Endothelial cell (in vitro differentiated cells): ENCODE results near the gene KLHL24. TPM values are rescaled to one million over a fixed set of nuclear protein-coding genes. Genes with fewer than 3 reads are reported as not detected.
A peak's percentile ranks its signal among the peaks of the same experiment; 100 is the strongest.

Experiments
- DNase-seq: peaks from one replicate; pipeline ENCODE4 v3.0.0; 2021; ENCODE audit warnings: low spot score
- H3K27ac Mint-ChIP-seq: one replicate; pipeline ENCODE4 v1.8.0; 2021; ENCODE audit warnings: mixed read lengths, inconsistent platforms; ENCODE audit not compliant: unreplicated experiment
- H3K27me3 Mint-ChIP-seq: one replicate; pipeline ENCODE4 v1.8.0; 2021; ENCODE audit warnings: mild to moderate bottlenecking, moderate library complexity, mixed read lengths, inconsistent platforms; ENCODE audit not compliant: unreplicated experiment
- H3K36me3 Mint-ChIP-seq: one replicate; pipeline ENCODE4 v1.8.0; 2021; ENCODE audit warnings: mild to moderate bottlenecking, low read depth, mixed read lengths, inconsistent platforms; ENCODE audit not compliant: unreplicated experiment
- H3K4me1 Mint-ChIP-seq: one replicate; pipeline ENCODE4 v1.8.0; 2021; ENCODE audit warnings: mild to moderate bottlenecking, mixed read lengths, inconsistent platforms; ENCODE audit not compliant: unreplicated experiment
- H3K4me3 Mint-ChIP-seq: one replicate; pipeline ENCODE4 v1.8.0; 2021; ENCODE audit warnings: mild to moderate bottlenecking, mixed read lengths, inconsistent platforms; ENCODE audit not compliant: unreplicated experiment
- H3K9me3 Mint-ChIP-seq: one replicate; pipeline ENCODE4 v1.8.0; 2021; ENCODE audit warnings: mixed read lengths, inconsistent platforms; ENCODE audit not compliant: unreplicated experiment
- long read RNA-seq: library from polyadenylated mRNA; unstranded; transcript quantifications from one replicate; pipeline ENCODE4 v2.0.0, GENCODE V29; 2020; ENCODE audit not compliant: unreplicated experiment
- total RNA-seq: library from RNA; stranded (reverse); fragmentation: NEBNext Ultra II Directional; extraction: Animal tissue kit (Norgen Biotek cat#: 25700); gene quantifications from one replicate; pipeline ENCODE4 v1.2.1, GENCODE V29; 2021; ENCODE audit not compliant: unreplicated experiment
- TF ChIP-seq, protein P1 (sequence below): fragments of 200-600 bp; sonication (generic); IDR thresholded peaks from one replicate; pipeline ENCODE4 v1.5.0; 2021; ENCODE audit warnings: antibody characterized with exemption; ENCODE audit not compliant: unreplicated experiment

Gene KLHL24, protein sequence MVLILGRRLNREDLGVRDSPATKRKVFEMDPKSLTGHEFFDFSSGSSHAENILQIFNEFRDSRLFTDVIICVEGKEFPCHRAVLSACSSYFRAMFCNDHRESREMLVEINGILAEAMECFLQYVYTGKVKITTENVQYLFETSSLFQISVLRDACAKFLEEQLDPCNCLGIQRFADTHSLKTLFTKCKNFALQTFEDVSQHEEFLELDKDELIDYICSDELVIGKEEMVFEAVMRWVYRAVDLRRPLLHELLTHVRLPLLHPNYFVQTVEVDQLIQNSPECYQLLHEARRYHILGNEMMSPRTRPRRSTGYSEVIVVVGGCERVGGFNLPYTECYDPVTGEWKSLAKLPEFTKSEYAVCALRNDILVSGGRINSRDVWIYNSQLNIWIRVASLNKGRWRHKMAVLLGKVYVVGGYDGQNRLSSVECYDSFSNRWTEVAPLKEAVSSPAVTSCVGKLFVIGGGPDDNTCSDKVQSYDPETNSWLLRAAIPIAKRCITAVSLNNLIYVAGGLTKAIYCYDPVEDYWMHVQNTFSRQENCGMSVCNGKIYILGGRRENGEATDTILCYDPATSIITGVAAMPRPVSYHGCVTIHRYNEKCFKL
- total RNA-seq = 50.9 TPM
- long read RNA-seq, full-length matches to known transcripts = 2 of 7 reads
- long read RNA-seq, partial matches to known transcripts = 1 of 7 reads
- long read RNA-seq, other reads (novel, unspliced or antisense) = 4 of 7 reads

DNA sequence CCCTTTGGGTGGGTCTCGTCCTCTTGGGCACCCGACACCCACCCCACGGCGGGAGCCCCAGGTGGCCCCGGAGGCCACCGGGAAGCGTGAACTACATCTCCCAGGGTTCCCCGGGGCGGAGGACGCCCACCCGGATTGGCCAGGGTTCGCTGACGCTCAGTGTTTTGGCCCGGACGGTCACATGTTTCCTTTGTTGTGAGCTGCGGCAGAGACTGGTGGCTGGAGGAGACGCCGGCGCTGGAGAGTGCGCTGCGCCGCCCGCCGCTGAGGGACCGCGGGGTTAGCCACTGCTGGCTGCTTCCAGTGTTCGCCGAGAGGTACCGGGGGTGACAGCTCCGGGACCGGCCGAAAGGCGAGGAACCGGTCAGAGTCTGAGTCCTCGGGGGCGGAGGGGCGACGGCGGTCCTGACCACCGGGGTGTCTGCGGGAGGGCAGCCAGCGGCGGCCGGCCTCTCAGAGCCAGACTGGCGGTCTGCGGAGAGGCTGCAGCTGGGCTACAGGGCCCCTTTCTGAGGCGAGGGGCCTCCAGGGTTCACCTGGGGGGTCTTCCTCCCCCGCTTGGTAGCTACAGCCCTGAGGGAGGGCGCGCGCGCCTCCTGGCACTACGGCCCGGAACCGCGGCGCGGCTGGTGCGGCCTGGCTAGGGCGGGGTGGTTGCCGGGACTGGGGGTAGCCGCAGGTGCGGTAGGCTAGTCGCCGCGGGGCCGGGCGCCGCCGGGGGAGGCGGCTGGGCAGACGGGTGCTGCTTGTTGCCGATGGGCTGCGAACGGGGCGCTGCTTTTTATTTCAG is at the start of gene KLHL24:
Gene KLHL24, plus strand, starts transcription at position 193 of the 790 bp plus-strand sequence. CDS start 14,734 bp downstream, outside the sequence.
- peak within 1 kb of the TSS; percentile 90 for H3K4me3 Mint-ChIP-seq
- peaks cover 6% of the 10 kb centered on the region for H3K36me3 Mint-ChIP-seq
- H3K27me3 Mint-ChIP-seq = peaks cover 12% of the 10 kb centered on the region
- H3K4me1 Mint-ChIP-seq = peaks cover 11% of the 10 kb centered on the region
- no peaks in the 10 kb centered on the region for H3K9me3 Mint-ChIP-seq
- peak within 1 kb of the TSS; percentile 87 for H3K27ac Mint-ChIP-seq
- TF ChIP-seq, protein P1, sequence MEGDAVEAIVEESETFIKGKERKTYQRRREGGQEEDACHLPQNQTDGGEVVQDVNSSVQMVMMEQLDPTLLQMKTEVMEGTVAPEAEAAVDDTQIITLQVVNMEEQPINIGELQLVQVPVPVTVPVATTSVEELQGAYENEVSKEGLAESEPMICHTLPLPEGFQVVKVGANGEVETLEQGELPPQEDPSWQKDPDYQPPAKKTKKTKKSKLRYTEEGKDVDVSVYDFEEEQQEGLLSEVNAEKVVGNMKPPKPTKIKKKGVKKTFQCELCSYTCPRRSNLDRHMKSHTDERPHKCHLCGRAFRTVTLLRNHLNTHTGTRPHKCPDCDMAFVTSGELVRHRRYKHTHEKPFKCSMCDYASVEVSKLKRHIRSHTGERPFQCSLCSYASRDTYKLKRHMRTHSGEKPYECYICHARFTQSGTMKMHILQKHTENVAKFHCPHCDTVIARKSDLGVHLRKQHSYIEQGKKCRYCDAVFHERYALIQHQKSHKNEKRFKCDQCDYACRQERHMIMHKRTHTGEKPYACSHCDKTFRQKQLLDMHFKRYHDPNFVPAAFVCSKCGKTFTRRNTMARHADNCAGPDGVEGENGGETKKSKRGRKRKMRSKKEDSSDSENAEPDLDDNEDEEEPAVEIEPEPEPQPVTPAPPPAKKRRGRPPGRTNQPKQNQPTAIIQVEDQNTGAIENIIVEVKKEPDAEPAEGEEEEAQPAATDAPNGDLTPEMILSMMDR = no peak
- DNase-seq = peak; percentile 91

DNA sequence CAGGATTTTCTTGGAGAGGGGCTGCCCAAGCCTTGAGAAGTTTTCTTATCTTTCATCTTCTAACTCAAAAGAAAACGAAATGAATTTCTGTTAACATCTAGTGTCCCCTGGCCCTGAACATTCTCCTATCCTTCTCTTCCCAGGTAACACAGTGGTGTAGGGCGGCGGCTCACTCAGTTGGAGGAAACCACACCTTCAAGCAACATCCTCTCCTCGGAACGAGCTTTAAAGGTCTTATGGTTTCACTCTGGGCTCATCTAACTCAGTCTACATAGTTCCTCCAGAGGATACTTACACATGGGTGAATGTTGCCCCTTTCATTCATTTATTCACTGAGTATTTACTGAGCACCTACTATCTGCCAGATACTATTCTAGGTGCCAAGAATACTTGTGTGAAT is 48.9 kb upstream of the KLHL24 start:
- TF ChIP-seq, protein P1 = no peak
- Mint-ChIP-seq H3K9me3 (no peaks in the 10 kb centered on the region), H3K4me3 (no peak overlapping the region), H3K36me3 (peaks cover 4% of the 10 kb centered on the region), H3K27ac (no peak overlapping the region), H3K4me1 (peaks cover 22% of the 10 kb centered on the region), H3K27me3 (peaks cover 4% of the 10 kb centered on the region)
- DNase-seq = no peak

DNA sequence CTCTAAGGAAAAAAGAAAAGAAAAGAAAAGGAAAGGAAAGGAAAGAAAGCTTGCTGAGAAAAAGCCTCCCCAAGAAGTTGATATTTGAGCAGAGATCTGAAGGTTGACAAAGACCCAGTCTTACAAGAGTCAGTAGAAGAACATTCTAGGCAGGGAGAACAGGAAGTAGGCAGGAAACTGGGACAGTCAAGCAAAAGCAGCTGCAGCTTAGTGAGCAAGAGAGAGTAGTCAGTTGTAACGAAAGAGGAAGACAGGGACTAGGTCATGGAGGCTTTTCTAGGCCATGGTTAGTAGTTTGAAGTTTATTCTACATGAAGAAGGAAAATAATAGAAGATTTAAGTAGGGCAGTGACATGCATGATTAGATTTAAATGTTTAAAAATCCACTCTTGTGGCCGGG is 48.1 kb upstream of the KLHL24 start:
- peaks cover 4% of the 10 kb centered on the region for H3K36me3 Mint-ChIP-seq
- H3K27ac Mint-ChIP-seq = peak overlapping the region; percentile 33
- no peak overlapping the region for H3K4me3 Mint-ChIP-seq
- H3K4me1 Mint-ChIP-seq = peaks cover 22% of the 10 kb centered on the region
- no peaks in the 10 kb centered on the region for H3K9me3 Mint-ChIP-seq
- TF ChIP-seq, protein P1 = no peak
- H3K27me3 Mint-ChIP-seq = peaks cover 4% of the 10 kb centered on the region
- DNase-seq = no peak

DNA sequence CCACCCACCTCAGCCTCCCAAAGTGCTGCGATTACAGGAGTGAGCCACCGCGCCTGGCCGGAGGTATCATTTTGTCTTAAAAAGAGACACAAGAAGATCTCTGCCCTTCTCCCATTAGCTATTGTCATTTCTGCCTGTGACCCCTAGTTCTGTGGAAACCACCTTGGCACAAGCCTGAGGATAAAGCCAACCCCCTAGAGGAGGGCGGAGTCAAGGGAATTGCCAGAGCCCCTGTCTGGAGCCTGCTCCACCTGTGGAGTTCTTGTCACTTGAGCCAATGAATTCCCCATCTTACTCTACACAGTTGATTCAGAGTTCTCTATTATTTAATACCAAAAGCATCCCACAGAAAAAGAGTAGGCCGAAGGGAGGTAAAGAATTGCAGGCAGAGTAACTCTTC is 45.0 kb upstream of the KLHL24 start:
- H3K27me3 Mint-ChIP-seq = peaks cover 5% of the 10 kb centered on the region
- no peak for DNase-seq
- TF ChIP-seq, protein P1 = no peak
- no peaks in the 10 kb centered on the region for H3K9me3 Mint-ChIP-seq
- H3K4me1 Mint-ChIP-seq = peaks cover 7% of the 10 kb centered on the region
- peaks cover 8% of the 10 kb centered on the region for H3K36me3 Mint-ChIP-seq
- no peak overlapping the region for H3K4me3 Mint-ChIP-seq
- H3K27ac Mint-ChIP-seq = no peak overlapping the region
